Thyroid gland (tissue), 4 donors: Measurements from ENCODE around the gene JMJD1C. TPM values are rescaled to one million over a fixed set of nuclear protein-coding genes. Genes with fewer than 3 reads are reported as not detected.
A peak's percentile ranks its signal among the peaks of the same experiment; 100 is the strongest.

Experiments used
- DNase-seq, 2 donors: peaks; one replicate each; pipeline ENCODE4 v3.0.0-alpha.2; 2019
- H3K27ac ChIP-seq, 3 donors: fragments of 200-600 bp; sonication (generic); 1 replicate in 2 of 3; 2 replicates in 1 of 3; pipeline ENCODE4 v1.5.1; 2016 to 2019; ENCODE audit warnings: mild to moderate bottlenecking in 1 of 3, moderate library complexity in 1 of 3
- H3K27me3 ChIP-seq: fragments of 200-600 bp; sonication (generic); one replicate; pipeline ENCODE4 v1.5.1; 2019
- H3K36me3 ChIP-seq, 2 donors: fragments of 200-600 bp; sonication (generic); one replicate each; pipeline ENCODE4 v1.5.1; 2016 to 2019
- H3K4me1 ChIP-seq, 2 donors: fragments of 200-600 bp; sonication (generic); one replicate each; pipeline ENCODE4 v1.5.1; 2017 to 2019
- H3K4me3 ChIP-seq, 3 donors: fragments of 200-600 bp; sonication (generic); replicated peaks in 1 of 3; 1 replicate in 2 of 3; 2 replicates in 1 of 3; pipeline ENCODE4 v1.5.1; 2016; ENCODE audit warnings: mild to moderate bottlenecking in 1 of 3
- H3K9me3 ChIP-seq: fragments of 200-600 bp; sonication (generic); one replicate; pipeline ENCODE4 v1.5.1; 2017
- CTCF ChIP-seq, 6 experiments: fragments of 200-600 bp in 3 of 6; fragments of 450-650 bp in 3 of 6; sonication (generic) in 3 of 6; IDR thresholded peaks; one replicate each; pipeline ENCODE4 v1.5.1; 2016 to 2019; ENCODE audit warnings: antibody characterized with exemption in 6 of 6, mild to moderate bottlenecking in 2 of 6, inconsistent platforms in 1 of 6, moderate library complexity in 1 of 6
- POLR2A ChIP-seq, 2 donors: fragments of 450-650 bp; IDR thresholded peaks; one replicate each; pipeline ENCODE4 v1.6.1; 2017; ENCODE audit warnings: antibody characterized with exemption in 2 of 2, mild to moderate bottlenecking in 2 of 2, moderate library complexity in 1 of 2
- WGBS, 2 donors: methylation state at CpG; one replicate each; pipeline ENCODE4 v1.1.5; 2017; 5-methylcytosine and 5-hydroxymethylcytosine counted together
- intact Hi-C: fragments of 100-400 bp; cut with DNase I; formaldehyde crosslinking; loops from one replicate; pipeline ENCODE4 v1.15.1; 2023
- total RNA-seq, 4 donors: library from RNA; depleted of rRNA; stranded (reverse); fragments of >200 nt; gene quantifications; one replicate each; pipeline ENCODE4 v1.2.3, GENCODE V29; 2016

The JMJD1C gene
- total RNA-seq, 4 donors from 2014 or later, result 120 to 168 (median 136) TPM

DNA sequence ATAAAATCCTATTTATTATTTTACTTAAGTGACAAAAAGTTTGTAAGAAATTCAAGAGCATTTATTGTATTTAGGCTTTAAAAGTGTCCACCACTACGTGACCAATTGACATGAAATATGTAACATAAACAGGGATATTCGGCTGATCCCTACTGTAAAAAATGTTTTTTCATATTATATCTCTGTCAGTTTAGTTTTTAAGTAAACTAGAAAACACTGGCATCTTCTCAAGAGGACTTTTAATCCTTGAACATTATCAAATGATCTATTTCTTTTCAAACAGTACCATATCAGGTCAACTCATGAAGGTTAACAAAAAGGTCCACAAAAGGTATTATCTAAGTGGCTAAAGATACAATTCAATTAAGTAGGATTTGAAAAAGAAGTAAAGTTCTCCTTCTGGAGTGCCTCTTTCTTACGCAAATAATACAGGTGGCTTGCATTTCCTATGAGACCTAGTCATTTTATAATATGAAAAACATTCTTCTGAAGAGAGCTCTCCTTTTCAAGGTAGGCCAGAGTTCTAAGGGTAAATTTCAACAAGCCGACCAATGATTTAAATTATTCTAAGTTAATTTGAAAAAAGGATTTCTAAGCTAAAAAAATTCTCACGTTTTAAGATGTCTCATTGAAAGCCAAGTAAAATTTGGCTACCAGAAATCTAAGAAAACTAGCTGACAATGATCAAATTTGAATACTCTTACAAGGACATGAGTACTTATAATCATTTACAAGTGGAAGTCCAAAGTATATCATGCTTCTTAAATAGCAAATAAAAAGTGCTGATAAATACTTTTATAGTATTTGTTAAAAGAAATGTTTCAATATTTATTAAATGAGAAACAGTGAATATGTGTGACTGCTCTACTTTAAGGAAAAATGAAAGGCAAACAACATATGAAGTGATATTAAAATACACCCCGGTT, 199.1 kb downstream of the JMJD1C start:
- Histone ChIP-seq H3K27ac (peak overlapping the region; percentile 95 to 98 (median 96)), H3K4me3 (peak overlapping the region in 2 of 3 donors; percentile 33 to 75), H3K9me3 (no peaks in the 10 kb centered on the region), H3K4me1 (peaks cover 20 to 31% of the 10 kb centered on the region in 2 donors), H3K27me3 (no peaks in the 10 kb centered on the region), H3K36me3 (no peaks in the 10 kb centered on the region)
- no peak for DNase-seq
- TF ChIP-seq CTCF (IDR thresholded peaks at IDR 0.05) (no peak), POLR2A (IDR thresholded peaks at IDR 0.05) (no peak)
- 3 to 4% methylated on average over 6 of the region's 6 CpGs for WGBS, 2 donors
- intact Hi-C loops, result no loop called here

GRCh38 chr10:63265683-63266235, 200.0 kb downstream of the JMJD1C start:
- intact Hi-C loops, result no loop called here
- Histone ChIP-seq H3K27me3 (no peaks in the 10 kb centered on the region), H3K36me3 (no peaks in the 10 kb centered on the region), H3K9me3 (no peaks in the 10 kb centered on the region), H3K4me3 (peak overlapping the region in 2 of 3 donors; percentile 33 to 75), H3K27ac (peak overlapping the region; percentile 95 to 98 (median 96)), H3K4me1 (peaks cover 29 to 38% of the 10 kb centered on the region in 2 donors)
- TF ChIP-seq CTCF (IDR thresholded peaks at IDR 0.05) (no peak), POLR2A (IDR thresholded peaks at IDR 0.05) (no peak)
- DNase-seq, result no peak
- 16% methylated on average over 2 of the region's 2 CpGs for WGBS, 2 donors

DNA sequence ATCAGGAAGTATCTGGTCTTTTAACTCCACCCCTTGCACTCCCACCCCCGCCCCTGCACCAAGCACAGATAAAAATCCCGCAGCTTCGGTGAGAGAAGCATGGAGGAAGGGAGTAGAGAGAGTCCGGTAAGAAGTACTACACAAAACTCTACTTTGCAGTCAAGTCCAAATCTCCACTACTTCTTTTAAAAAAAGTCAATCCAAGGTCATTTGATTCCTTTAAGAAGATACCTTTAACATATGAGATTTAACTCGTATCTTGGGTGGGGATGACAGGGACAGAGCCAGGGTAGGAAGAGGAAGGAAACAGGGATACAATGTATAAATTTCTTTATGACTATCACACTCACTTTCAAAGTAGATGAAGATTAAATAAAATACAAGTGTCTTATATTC, 200.6 kb downstream of the JMJD1C start:
- whole genome bisulfite sequencing, 2 donors, result 0 to 1% methylated on average over 5 of the region's 5 CpGs
- intact Hi-C loops, result no loop called here

GRCh38 chr10:63264617-63265221, 201.1 kb downstream of the JMJD1C start:
- intact Hi-C loops, result no loop called here
- H3K9me3 ChIP-seq, result no peaks in the 10 kb centered on the region
- peaks cover 39 to 44% of the 10 kb centered on the region in 2 donors for H3K4me1 ChIP-seq
- DNase-seq, result no peak
- no peaks in the 10 kb centered on the region for H3K36me3 ChIP-seq
- peak overlapping the region; percentile 95 to 98 (median 96) for H3K27ac ChIP-seq
- TF ChIP-seq CTCF (IDR thresholded peaks at IDR 0.05), result no peak
- no peak for TF ChIP-seq POLR2A (IDR thresholded peaks at IDR 0.05)
- H3K27me3 ChIP-seq, result no peaks in the 10 kb centered on the region
- H3K4me3 ChIP-seq, result no peak overlapping the region

More for the DNA sequence above, 200.6 kb downstream of the JMJD1C start:
- Histone ChIP-seq H3K27me3 (no peaks in the 10 kb centered on the region), H3K4me1 (peaks cover 34 to 42% of the 10 kb centered on the region in 2 donors), H3K36me3 (no peaks in the 10 kb centered on the region), H3K4me3 (peak overlapping the region in 2 of 3 donors; percentile 33 to 75), H3K27ac (peak overlapping the region; percentile 95 to 98 (median 96)), H3K9me3 (no peaks in the 10 kb centered on the region)
- TF ChIP-seq POLR2A (IDR thresholded peaks at IDR 0.05) (peak in 1 of 2 donors; percentile 71), CTCF (IDR thresholded peaks at IDR 0.05) (no peak)
- peak; percentile 53 to 59 for DNase-seq
